Measurements from ENCODE around the gene SFMBT2.

- TF ChIP-seq CTCF (IDR thresholded peaks at IDR 0.05) (no peak), ZFX (IDR thresholded peaks at IDR 0.05; ENCODE audit: borderline replicate concordance) (no peak)
These were observed 250.9 kb downstream of the SFMBT2 start for GRCh38 chr10:7159928-7160327.
